Neural cell (in vitro differentiated cells): ENCODE measurements around the gene VSIG10.

Experiments used
- CTCF ChIP-seq: fragments of 450-650 bp; IDR thresholded peaks from 2 replicates; pipeline ENCODE4 v1.5.1; 2014; ENCODE audit warnings: antibody characterized with exemption, mild to moderate bottlenecking, moderate library complexity; ENCODE audit not compliant: poor library complexity, severe bottlenecking
- EP300 ChIP-seq: fragments of 450-650 bp; conservative IDR thresholded peaks from 2 replicates; pipeline ENCODE4 v1.6.1; 2014; ENCODE audit warnings: antibody characterized with exemption, mild to moderate bottlenecking, moderate library complexity; ENCODE audit not compliant: poor library complexity, severe bottlenecking
- EZH2 ChIP-seq: fragments of 200-600, 300-800 bp; shearing (Covaris generic), sonication (generic); IDR thresholded peaks from 2 replicates; pipeline ENCODE4 v1.6.1; 2014; ENCODE audit warnings: antibody characterized with exemption, low read length, borderline replicate concordance, mild to moderate bottlenecking; ENCODE audit not compliant: insufficient read depth, poor library complexity, severe bottlenecking
- MXI1 ChIP-seq: fragments of 450-650 bp; conservative IDR thresholded peaks from 2 replicates; pipeline ENCODE4 v1.6.1; 2014; ENCODE audit warnings: antibody characterized with exemption, mild to moderate bottlenecking; ENCODE audit not compliant: poor library complexity, severe bottlenecking
- POLR2AphosphoS5 ChIP-seq: IDR thresholded peaks from 2 replicates; pipeline ENCODE4 v1.6.1; 2012
- RAD21 ChIP-seq: fragments of 450-650 bp; conservative IDR thresholded peaks from 2 replicates; pipeline ENCODE4 v1.6.1; 2014; ENCODE audit warnings: antibody characterized with exemption, mild to moderate bottlenecking, moderate library complexity
- REST ChIP-seq: IDR thresholded peaks from 2 replicates; pipeline ENCODE4 v1.6.1; 2012; ENCODE audit warnings: borderline replicate concordance
- SMC3 ChIP-seq: fragments of 450-650 bp; conservative IDR thresholded peaks from 2 replicates; pipeline ENCODE4 v1.6.1; 2014; ENCODE audit warnings: antibody characterized with exemption, mild to moderate bottlenecking, moderate library complexity; ENCODE audit not compliant: poor library complexity
- TAF1 ChIP-seq: IDR thresholded peaks from 2 replicates; pipeline ENCODE4 v1.6.1; 2012; ENCODE audit warnings: low read depth

- TF ChIP-seq CTCF (no peak), SMC3 (no peak), POLR2AphosphoS5 (no peak), RAD21 (no peak), EZH2 (no peak), REST (no peak), EP300 (no peak), TAF1 (no peak), MXI1 (no peak)
These were observed 46.8 kb upstream of the VSIG10 start for GRCh38 chr12:118150625-118151024.
